ENCODE results near the gene ADAM22. TPM values are rescaled to one million over a fixed set of nuclear protein-coding genes. Genes with fewer than 3 reads are reported as not detected.

ADAM22 gene
- total and polyA plus RNA-seq, 10 of the 15 experiments (the other 5 are each of a cell fraction or from before 2014, with no cell fraction given) = 1.4 to 24.5 (median 7.6) TPM

- SMC1A ChIA-PET (ENCODE audit: uncharacterized antibody, unreplicated experiment) = interaction anchor here (1.0 to 1.6 kb wide), 7 partner anchors 23 to 114 kb away, joined by 3 to 8 read pairs (median 5); no protein-coding TSS in a partner anchor
- Histone ChIP-seq H3K4me1 (ENCODE audit: control insufficient read depth, insufficient read depth, low read length) (peaks cover 5% of the 10 kb centered on the region), H2AFZ (ENCODE audit: control insufficient read depth, low read depth, low read length) (no peak overlapping the region), H3K9me3 (replicated peaks; ENCODE audit: control insufficient read depth, insufficient read depth, low read length) (no peaks in the 10 kb centered on the region), H3K27ac (ENCODE audit: control insufficient read depth, insufficient read depth) (peak overlapping the region; percentile 55; the same call in 1 of the 2 replicates), H3K36me3 (ENCODE audit: control insufficient read depth in 2 of 2, insufficient read depth in 2 of 2, low read length in 1 of 2) (no peaks in the 10 kb centered on the region), H3K79me2 (ENCODE audit: control insufficient read depth, insufficient read depth, low read length) (peaks cover 6% of the 10 kb centered on the region), H4K20me1 (ENCODE audit: control insufficient read depth, insufficient read depth) (no peaks in the 10 kb centered on the region), H3K27me3 (replicated peaks in 1 of 2; ENCODE audit: control insufficient read depth in 2 of 2, insufficient read depth in 2 of 2, low read length in 1 of 2) (no peaks in the 10 kb centered on the region), H3K4me2 (ENCODE audit: control insufficient read depth, insufficient read depth) (no peak overlapping the region), H3K4me3 (no peak overlapping the region), H3K9ac (ENCODE audit: control insufficient read depth, insufficient read depth, low read length) (no peak overlapping the region)
- 44% methylated on average over 1 of the region's 1 CpG for WGBS (ENCODE audit: insufficient coverage, insufficient replicate concordance, low lambda C conversion rate, missing lambda C conversion rate)
- no TSS peak for BruUV-seq (replicated peaks)
- ATAC-seq = no peak
- TF ChIP-seq MTA2 (IDR thresholded peaks at IDR 0.05; ENCODE audit: low read depth) = no peak
- no peak for TF ChIP-seq POLR2AphosphoS2 (IDR thresholded peaks at IDR 0.05; ENCODE audit: low read depth, low read length)
- TF ChIP-seq LARP7 (IDR thresholded peaks at IDR 0.05) = no peak
- no peak for TF ChIP-seq PRDM15 (CRISPR knock-in tag; IDR thresholded peaks at IDR 0.05)
- no peak for TF ChIP-seq SREBF1 (IDR thresholded peaks at IDR 0.05; ENCODE audit: low read length)
- TF ChIP-seq CEBPB (IDR thresholded peaks at IDR 0.05; ENCODE audit: borderline replicate concordance in 1 of 2, low read depth in 2 of 2, low read length in 2 of 2) = no peak
- no peak for TF ChIP-seq HSF1 (IDR thresholded peaks at IDR 0.05; ENCODE audit: low read depth, low read length)
- TF ChIP-seq RELB (IDR thresholded peaks at IDR 0.05; ENCODE audit: low read depth) = no peak
- TF ChIP-seq MTA3 (IDR thresholded peaks at IDR 0.05; ENCODE audit: borderline replicate concordance, low read length) = no peak
- no peak for TF ChIP-seq ZSCAN29 (IDR thresholded peaks at IDR 0.05)
- no peak for TF ChIP-seq MLLT1 (IDR thresholded peaks at IDR 0.05)
- TF ChIP-seq IKZF2 (IDR thresholded peaks at IDR 0.05) = no peak
- TF ChIP-seq E2F4 (IDR thresholded peaks at IDR 0.05; ENCODE audit: low read depth, low read length) = no peak
- no peak for TF ChIP-seq BCL11A (IDR thresholded peaks at IDR 0.05; ENCODE audit: low read depth, low read length)
- no peak for TF ChIP-seq NR2F1 (conservative IDR thresholded peaks at IDR 0.05)
- RAD21 ChIA-PET (ENCODE audit: unreplicated experiment) = interaction anchor here (0.6 to 2.7 kb wide), 7 partner anchors 32 to 166 kb away, joined by 3 to 11 read pairs (median 4); partner anchors contain the start of genes DBF4 and SLC25A40
- intact Hi-C loops (cut with micrococcal nuclease; ENCODE audit: unreplicated experiment) = loop anchor here (5.0 kb wide), 1 partner anchor 159 kb away; no protein-coding TSS in a partner anchor
- DNase-seq (ENCODE audit: low read depth, low spot score) = no peak
- CTCF ChIA-PET = interaction anchor here (0.5 to 1.2 kb wide), 2 partner anchors 108 to 287 kb away, joined by 3 to 4 read pairs; partner anchors contain the start of gene ADAM22
- FAIRE-seq = no peak
- in situ Hi-C loops (cut with MboI) = no loop called here
- POLR2A ChIA-PET = interaction anchor here (1.6 kb wide), 1 partner anchor 442 kb away, joined by 3 read pairs; no protein-coding TSS in a partner anchor
These were observed 107.5 kb downstream of the ADAM22 start for GRCh38 chr7:88041583-88041982.

All from GM12878 (cell line).